ENCODE measurements around the gene CYSLTR2.

Gene CYSLTR2

GRCh38 chr13:48630773-48631172, 23.0 kb upstream of the CYSLTR2 start:
- H3K4me1 Mint-ChIP-seq, result peaks cover 11% of the 10 kb centered on the region

DNA sequence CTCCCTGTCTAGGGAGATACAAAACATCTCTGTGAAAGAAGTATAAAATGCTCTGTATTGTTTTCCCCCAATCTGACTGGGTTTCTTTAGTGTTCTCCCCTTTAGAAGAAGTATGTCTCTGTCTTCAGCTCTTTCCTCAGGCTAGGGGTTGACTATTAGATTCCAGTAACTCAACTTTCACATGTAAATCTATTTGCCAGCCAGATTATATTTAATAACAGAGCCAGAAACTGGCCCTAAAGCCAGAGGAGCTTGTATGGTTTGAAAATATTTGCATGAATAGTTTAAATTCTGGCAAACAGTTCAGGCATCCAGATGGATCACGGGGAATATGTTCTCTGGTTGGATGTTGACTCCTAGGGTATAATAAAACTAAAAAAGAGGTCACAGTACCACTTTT, 22.3 kb upstream of the CYSLTR2 start:
- DNase-seq, result no peak
- no peak overlapping the region for H3K27ac Mint-ChIP-seq
- H3K4me3 Mint-ChIP-seq, result no peak overlapping the region
- peaks cover 3% of the 10 kb centered on the region for H3K27me3 Mint-ChIP-seq (ENCODE audit: low read depth, poor library complexity)
- TF ChIP-seq, protein P1, sequence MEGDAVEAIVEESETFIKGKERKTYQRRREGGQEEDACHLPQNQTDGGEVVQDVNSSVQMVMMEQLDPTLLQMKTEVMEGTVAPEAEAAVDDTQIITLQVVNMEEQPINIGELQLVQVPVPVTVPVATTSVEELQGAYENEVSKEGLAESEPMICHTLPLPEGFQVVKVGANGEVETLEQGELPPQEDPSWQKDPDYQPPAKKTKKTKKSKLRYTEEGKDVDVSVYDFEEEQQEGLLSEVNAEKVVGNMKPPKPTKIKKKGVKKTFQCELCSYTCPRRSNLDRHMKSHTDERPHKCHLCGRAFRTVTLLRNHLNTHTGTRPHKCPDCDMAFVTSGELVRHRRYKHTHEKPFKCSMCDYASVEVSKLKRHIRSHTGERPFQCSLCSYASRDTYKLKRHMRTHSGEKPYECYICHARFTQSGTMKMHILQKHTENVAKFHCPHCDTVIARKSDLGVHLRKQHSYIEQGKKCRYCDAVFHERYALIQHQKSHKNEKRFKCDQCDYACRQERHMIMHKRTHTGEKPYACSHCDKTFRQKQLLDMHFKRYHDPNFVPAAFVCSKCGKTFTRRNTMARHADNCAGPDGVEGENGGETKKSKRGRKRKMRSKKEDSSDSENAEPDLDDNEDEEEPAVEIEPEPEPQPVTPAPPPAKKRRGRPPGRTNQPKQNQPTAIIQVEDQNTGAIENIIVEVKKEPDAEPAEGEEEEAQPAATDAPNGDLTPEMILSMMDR (IDR thresholded peaks at IDR 0.05), result no peak
- no peaks in the 10 kb centered on the region for H3K36me3 Mint-ChIP-seq (ENCODE audit: low read depth)
- peaks cover 4% of the 10 kb centered on the region for H3K4me1 Mint-ChIP-seq
- H3K9me3 Mint-ChIP-seq, result peaks cover 26% of the 10 kb centered on the region

More at GRCh38 chr13:48630773-48631172, 23.0 kb upstream of the CYSLTR2 start:
- H3K27ac Mint-ChIP-seq, result no peak overlapping the region
- no peak overlapping the region for H3K4me3 Mint-ChIP-seq
- DNase-seq, result no peak
- TF ChIP-seq, protein P1 (IDR thresholded peaks at IDR 0.05), result no peak
- no peaks in the 10 kb centered on the region for H3K36me3 Mint-ChIP-seq (ENCODE audit: low read depth)
- peaks cover 19% of the 10 kb centered on the region for H3K9me3 Mint-ChIP-seq
- H3K27me3 Mint-ChIP-seq (ENCODE audit: low read depth, poor library complexity), result peaks cover 3% of the 10 kb centered on the region

- H3K27ac Mint-ChIP-seq, result no peak overlapping the region
- TF ChIP-seq, protein P1 (IDR thresholded peaks at IDR 0.05), result no peak
- H3K36me3 Mint-ChIP-seq (ENCODE audit: low read depth), result peaks cover 5% of the 10 kb centered on the region
- H3K4me3 Mint-ChIP-seq, result no peak overlapping the region
- no peaks in the 10 kb centered on the region for H3K4me1 Mint-ChIP-seq
- no peaks in the 10 kb centered on the region for H3K27me3 Mint-ChIP-seq (ENCODE audit: low read depth, poor library complexity)
- DNase-seq, result no peak
- peaks cover 41% of the 10 kb centered on the region for H3K9me3 Mint-ChIP-seq
These were observed 20.0 kb upstream of the CYSLTR2 start for GRCh38 chr13:48633700-48634099.

- TF ChIP-seq, protein P1 (IDR thresholded peaks at IDR 0.05), result no peak
- Mint-ChIP-seq H3K4me1 (no peaks in the 10 kb centered on the region), H3K4me3 (no peak overlapping the region), H3K36me3 (ENCODE audit: low read depth) (peaks cover 5% of the 10 kb centered on the region), H3K27me3 (ENCODE audit: low read depth, poor library complexity) (no peaks in the 10 kb centered on the region), H3K27ac (no peak overlapping the region), H3K9me3 (peaks cover 48% of the 10 kb centered on the region)
- DNase-seq, result no peak
These were observed 19.1 kb upstream of the CYSLTR2 start for GRCh38 chr13:48634636-48635035.

GRCh38 chr13:48635478-48635877, 18.3 kb upstream of the CYSLTR2 start:
- H3K27me3 Mint-ChIP-seq (ENCODE audit: low read depth, poor library complexity), result peaks cover 4% of the 10 kb centered on the region
- no peak for DNase-seq
- H3K4me1 Mint-ChIP-seq, result peaks cover 2% of the 10 kb centered on the region
- H3K9me3 Mint-ChIP-seq, result peaks cover 48% of the 10 kb centered on the region
- no peak overlapping the region for H3K4me3 Mint-ChIP-seq
- no peak overlapping the region for H3K27ac Mint-ChIP-seq
- TF ChIP-seq, protein P1 (IDR thresholded peaks at IDR 0.05), result no peak
- peaks cover 5% of the 10 kb centered on the region for H3K36me3 Mint-ChIP-seq (ENCODE audit: low read depth)

GRCh38 chr13:48636550-48636949, 17.2 kb upstream of the CYSLTR2 start:
- TF ChIP-seq, protein P1 (IDR thresholded peaks at IDR 0.05), result no peak
- H3K4me3 Mint-ChIP-seq, result no peak overlapping the region
- peaks cover 8% of the 10 kb centered on the region for H3K4me1 Mint-ChIP-seq
- H3K27ac Mint-ChIP-seq, result no peak overlapping the region
- peaks cover 5% of the 10 kb centered on the region for H3K36me3 Mint-ChIP-seq (ENCODE audit: low read depth)
- peaks cover 4% of the 10 kb centered on the region for H3K27me3 Mint-ChIP-seq (ENCODE audit: low read depth, poor library complexity)
- peaks cover 48% of the 10 kb centered on the region for H3K9me3 Mint-ChIP-seq
- DNase-seq, result no peak

Data from nephron progenitor cell (in vitro differentiated cells).